Tibial nerve (tissue), 4 donors: ENCODE measurements around the gene SNRNP70.

Experiments
- EP300 ChIP-seq, 2 donors: sonication (generic); formaldehyde crosslinking; IDR thresholded peaks; one replicate each; pipeline ENCODE4 v1.6.1; 2017; ENCODE audit warnings: antibody characterized with exemption in 2 of 2, mild to moderate bottlenecking in 1 of 2
- POLR2A ChIP-seq, 2 donors: fragments of 450-650 bp; IDR thresholded peaks; one replicate each; pipeline ENCODE4 v1.6.1; 2017; ENCODE audit warnings: antibody characterized with exemption in 2 of 2, mild to moderate bottlenecking in 2 of 2, moderate library complexity in 2 of 2
- TF ChIP-seq, protein P1 (sequence below), 5 experiments: fragments of 200-600 bp in 3 of 5; fragments of 450-650 bp in 2 of 5; sonication (generic) in 3 of 5; IDR thresholded peaks; one replicate each; pipeline ENCODE4 v1.5.1; 2016 to 2019; ENCODE audit warnings: antibody characterized with exemption in 5 of 5, mild to moderate bottlenecking in 3 of 5, moderate library complexity in 2 of 5

DNA sequence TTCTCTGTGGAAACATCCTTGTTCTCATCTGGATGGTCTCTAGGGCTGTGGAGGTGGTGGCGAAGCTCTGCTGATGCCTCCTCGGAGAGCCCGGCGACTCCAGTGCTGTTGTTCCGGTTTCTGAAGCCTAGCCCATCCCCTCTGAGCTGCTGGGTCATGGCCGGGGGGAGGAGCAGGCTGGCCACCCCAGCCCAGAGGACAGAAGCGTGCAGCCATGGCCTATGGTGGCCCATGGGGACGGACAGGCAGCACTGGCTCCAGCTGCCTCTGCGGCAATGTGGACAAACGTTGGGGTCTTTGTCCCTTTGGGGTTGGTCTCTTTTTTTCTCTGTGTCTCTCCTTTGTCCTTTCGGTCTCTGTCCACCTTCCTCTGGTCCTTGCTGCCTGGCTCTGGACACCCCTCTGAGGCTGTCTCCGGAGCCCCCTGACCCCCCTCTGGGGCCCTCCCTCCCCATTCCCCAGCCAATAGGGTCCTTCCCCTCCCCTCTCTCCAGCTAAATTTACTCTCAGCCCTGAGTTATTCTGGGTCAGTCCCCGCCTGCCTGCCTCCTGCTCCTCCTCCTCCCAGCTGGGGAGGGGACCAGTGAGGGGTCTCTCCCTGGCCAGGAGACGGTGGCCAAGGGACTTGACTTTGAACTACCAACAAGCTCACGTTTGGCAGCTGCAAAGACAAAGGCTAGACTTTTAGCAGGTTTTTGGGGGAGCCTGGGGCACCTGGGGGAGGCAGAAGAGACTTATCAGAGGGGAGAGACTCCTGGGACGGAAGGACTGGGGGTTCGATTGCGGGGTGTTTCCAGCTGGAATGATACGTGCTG, 70.0 kb downstream of the SNRNP70 start, which contains the start of gene HRC:
- TF ChIP-seq POLR2A (IDR thresholded peaks at IDR 0.05) = no peak
- no peak for TF ChIP-seq EP300 (IDR thresholded peaks at IDR 0.05)
- TF ChIP-seq, protein P1, sequence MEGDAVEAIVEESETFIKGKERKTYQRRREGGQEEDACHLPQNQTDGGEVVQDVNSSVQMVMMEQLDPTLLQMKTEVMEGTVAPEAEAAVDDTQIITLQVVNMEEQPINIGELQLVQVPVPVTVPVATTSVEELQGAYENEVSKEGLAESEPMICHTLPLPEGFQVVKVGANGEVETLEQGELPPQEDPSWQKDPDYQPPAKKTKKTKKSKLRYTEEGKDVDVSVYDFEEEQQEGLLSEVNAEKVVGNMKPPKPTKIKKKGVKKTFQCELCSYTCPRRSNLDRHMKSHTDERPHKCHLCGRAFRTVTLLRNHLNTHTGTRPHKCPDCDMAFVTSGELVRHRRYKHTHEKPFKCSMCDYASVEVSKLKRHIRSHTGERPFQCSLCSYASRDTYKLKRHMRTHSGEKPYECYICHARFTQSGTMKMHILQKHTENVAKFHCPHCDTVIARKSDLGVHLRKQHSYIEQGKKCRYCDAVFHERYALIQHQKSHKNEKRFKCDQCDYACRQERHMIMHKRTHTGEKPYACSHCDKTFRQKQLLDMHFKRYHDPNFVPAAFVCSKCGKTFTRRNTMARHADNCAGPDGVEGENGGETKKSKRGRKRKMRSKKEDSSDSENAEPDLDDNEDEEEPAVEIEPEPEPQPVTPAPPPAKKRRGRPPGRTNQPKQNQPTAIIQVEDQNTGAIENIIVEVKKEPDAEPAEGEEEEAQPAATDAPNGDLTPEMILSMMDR (IDR thresholded peaks at IDR 0.05) = no peak
